G401 (cell line): ENCODE results near the gene DENND6A. TPM values are rescaled to one million over a fixed set of nuclear protein-coding genes. Genes with fewer than 3 reads are reported as not detected.
"Not testable (repeated sequence)": the region's sequence is repeated elsewhere in the genome, so short reads cannot be mapped to it uniquely, and the experiment has no call there.

ENCODE experiments used
- DNase-seq: peaks from one replicate; pipeline ENCODE4 v3.0.0-alpha.2; 2015; ENCODE audit warnings: low spot score
- in situ Hi-C: cut with HindIII; loops from 2 replicates; pipeline ENCODE4 v1.10.0; 2016; ENCODE audit warnings: low sequenced_read_pairs, mixed read lengths
- total RNA-seq: library from RNA; depleted of rRNA; stranded (reverse); fragments of >200 nt; shearing (Covaris generic); gene quantifications from 2 replicates; pipeline ENCODE4 v1.2.3, GENCODE V29; 2014; rRNA removed

Gene DENND6A, protein sequence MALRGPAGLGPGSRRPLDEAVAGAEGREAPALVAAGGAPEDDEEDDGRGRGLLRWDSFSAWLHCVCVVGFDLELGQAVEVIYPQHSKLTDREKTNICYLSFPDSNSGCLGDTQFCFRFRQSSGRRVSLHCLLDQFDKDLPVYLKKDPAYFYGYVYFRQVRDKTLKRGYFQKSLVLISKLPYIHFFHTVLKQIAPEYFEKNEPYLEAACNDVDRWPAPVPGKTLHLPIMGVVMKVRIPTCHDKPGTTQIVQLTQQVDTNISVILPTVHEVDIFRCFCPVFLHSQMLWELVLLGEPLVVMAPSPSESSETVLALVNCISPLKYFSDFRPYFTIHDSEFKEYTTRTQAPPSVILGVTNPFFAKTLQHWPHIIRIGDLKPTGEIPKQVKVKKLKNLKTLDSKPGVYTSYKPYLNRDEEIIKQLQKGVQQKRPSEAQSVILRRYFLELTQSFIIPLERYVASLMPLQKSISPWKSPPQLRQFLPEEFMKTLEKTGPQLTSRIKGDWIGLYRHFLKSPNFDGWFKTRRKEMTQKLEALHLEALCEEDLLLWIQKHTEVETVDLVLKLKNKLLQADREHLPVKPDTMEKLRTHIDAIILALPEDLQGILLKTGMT
- total RNA-seq, result 26.8 and 39.9 TPM in 2 replicates

DNA sequence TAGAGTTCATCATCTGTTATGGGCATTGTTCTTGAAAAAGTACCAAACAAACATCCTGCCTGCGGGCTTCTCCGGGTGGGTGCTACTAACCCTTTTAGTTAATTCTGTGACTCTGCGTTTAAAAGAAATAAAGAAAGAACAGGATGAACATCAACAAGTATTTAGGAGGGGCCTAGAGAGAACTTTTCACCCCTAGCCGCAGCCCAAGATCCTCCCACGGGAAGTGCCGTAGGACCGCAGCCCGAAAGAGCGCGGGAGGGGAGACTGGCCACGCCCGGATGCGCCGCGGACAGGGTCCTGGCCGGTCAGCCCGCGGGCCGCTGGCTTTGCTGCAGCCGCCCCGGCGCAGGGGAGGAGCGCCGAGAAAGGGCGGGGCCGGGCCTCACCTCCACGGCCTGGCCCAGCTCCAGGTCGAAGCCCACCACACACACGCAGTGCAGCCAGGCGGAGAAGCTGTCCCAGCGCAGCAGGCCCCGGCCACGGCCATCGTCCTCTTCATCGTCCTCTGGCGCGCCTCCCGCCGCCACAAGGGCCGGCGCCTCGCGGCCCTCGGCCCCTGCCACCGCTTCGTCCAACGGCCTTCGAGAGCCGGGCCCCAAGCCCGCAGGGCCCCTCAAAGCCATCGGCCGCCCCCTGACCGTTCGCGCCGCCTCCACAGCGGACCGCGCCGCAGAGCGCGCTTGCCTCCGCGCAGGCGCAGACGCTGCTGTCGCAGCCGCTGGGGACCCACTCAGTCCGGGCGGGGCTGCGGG is at the start of gene DENND6A:
TSS of gene DENND6A (minus strand) at position 682 of the 752 bp plus-strand sequence. CDS start at position 623, 59 bp downstream.
- DNase-seq, result peak; percentile 72
- in situ Hi-C loops, result no loop called here

DNA sequence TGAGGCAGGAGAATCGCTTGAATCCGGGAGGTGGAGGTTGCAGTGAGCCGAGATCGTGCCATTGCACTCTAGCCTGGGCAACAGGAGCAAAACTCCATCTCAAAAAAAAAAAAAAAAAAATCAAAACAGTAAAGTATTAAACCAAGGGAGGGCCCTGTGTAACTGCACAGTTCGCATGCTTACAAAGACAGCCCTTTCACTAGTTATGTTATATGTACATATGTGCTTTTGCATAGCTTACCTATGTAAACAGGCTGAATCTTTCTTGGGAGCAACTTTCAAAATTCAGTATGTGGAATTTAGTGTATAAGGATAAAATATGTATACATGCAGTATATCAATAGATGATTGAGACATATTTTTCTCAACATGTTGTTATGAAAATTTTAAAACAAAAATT is 47.1 kb upstream of the DENND6A start:
- DNase-seq, result no peak
- in situ Hi-C loops, result no loop called here

DNA sequence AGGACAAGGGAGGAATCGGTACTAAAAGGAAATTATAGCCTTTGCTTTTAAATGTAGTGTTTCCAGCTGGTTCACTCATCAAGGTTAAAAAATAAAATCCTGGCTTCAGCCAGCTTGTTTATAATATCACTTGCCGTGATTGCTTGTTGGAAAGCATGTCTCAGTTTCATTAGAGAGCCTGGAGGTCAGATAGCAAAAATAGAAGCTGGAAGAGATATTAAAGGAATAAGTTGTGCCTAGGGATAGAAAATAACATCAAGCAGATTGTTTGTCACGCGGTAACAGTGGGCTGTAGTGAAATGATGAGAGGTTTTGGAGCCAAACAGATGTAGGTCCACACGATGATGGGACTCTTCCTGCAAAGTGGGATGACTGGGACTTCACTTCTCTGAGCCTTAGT is 45.5 kb upstream of the DENND6A start:
- no peak for DNase-seq
- in situ Hi-C loops, result no loop called here

DNA sequence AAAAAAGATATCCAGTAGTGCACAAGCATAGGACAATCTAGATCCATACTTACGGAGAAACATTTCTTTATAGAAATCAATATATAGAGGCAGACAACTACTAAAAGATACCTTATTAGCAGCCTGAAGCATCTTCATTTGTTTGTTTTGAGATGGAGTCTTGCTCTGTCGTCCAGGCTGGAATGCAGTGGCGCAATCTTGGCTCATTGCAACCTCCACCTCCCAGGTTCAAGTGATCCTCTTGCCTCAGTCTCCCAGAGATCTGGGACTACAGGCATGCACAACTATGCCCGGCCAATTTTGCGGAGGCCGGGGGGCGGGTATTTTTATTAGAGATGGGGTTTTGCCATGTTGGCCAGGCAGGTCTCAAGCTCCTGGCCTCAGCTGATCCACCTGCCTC is 45.0 kb upstream of the DENND6A start:
- DNase-seq, result no peak
- in situ Hi-C loops, result no loop called here

DNA sequence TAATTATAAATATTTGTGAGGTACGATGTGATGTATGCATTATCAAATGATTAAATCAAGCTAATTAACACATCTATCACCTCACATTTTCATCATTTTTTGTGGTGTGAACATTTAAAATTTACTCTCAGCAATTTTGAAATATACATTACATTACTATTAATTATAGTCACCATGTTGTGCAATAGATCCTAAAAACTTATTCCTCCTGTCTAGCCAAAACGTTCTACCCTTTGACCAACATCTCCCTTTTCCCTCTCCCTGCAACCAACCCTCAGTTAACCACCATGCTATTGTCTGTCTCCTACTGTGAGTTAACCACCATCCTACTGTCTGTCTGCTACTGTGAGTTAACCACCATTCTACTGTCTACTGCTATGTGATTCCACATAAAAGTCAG is 42.5 kb upstream of the DENND6A start:
- no peak for DNase-seq
- in situ Hi-C loops, result no loop called here

DNA sequence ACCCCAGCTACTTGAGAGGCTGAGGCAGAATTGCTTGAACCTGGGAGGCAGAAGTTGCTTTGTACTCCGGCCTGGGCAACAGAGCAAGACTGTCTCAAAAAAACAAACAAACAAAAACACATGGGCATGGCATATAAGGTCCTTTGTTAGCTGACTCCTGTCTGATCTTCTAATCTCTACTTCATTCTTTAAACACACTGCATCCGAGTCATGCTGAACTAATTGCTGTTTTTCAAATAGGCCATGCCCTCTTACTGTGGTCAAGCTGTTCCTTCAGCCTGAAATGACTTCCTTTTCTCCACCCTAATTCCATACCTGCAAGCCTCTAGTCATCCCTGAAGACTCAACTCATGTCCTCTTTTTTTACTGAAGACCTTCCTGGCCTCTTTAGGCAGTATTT is 40.9 kb upstream of the DENND6A start:
- DNase-seq, result no peak
- in situ Hi-C loops, result no loop called here

DNA sequence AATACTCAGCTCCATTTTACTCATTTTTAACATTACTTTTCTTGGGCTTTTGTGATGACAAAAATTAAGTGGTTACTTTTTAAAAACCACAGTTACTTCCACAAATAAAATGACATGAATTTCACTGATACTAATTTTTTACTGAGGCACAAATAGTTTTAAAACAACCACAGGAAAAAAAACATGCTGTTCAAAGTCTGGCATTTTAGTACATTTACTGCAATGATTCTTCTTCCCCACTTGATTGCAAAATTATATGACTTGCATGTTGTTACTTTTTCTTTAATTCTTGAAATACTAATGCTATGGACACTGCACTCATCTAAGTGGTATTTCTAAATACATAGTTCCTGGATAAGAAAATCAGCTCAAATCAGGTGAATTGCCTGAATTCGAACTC is 38.4 kb upstream of the DENND6A start:
- DNase-seq, result no peak
- in situ Hi-C loops, result no loop called here

DNA sequence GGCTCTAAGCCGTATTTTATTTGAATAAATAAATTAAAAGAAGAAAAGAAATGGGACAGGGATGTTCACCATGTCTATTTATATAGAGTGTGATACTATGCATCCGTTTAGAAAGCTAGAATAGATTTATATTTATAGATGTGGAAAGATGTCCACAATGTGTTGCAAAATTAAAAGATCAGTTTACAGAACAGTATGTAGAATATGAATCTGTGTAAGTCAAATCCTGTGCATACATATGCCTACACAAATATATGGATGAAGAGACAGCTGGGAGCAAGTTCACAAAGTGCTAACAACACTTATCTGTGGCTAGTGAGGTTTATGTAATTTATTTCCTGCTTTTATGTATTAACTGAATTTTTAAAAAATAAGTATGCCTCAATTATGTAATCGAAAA is 37.8 kb upstream of the DENND6A start:
- DNase-seq, result no peak
- in situ Hi-C loops, result no loop called here

DNA sequence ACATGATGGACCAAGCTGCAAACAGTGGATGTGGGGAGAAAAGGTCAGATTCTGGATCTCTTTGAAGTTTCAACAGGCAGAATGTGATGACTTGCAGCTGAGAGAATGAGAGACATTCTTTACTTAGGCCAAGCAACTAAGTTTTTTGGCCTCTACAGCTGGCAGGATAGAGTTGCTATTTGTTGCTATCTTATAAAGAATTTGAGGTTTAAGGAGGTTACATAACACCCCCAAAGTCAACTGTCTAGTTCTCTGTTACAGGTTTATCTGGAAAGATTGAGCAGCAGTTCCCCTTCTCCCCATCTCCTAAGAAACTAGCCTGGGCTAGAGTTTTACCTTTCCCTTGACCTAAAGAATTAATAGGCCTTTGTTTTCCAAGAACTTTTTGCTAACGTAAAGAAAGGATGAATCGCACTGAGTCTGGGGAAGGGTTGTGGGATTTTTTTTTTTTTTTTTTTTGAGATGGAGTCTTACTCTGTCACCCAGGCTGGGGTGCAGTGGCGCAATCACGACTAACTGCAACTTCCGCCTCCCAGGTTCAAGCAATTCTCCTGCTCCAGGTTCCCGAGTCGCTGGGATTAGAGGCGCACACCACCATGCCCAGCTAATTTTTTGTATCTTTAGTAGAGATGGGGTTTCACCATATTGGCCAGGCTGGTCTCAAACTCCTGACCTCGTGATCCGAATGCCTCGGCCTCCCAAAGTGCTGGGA is 36.6 kb upstream of the DENND6A start:
- no peak for DNase-seq
- in situ Hi-C loops, result no loop called here

DNA sequence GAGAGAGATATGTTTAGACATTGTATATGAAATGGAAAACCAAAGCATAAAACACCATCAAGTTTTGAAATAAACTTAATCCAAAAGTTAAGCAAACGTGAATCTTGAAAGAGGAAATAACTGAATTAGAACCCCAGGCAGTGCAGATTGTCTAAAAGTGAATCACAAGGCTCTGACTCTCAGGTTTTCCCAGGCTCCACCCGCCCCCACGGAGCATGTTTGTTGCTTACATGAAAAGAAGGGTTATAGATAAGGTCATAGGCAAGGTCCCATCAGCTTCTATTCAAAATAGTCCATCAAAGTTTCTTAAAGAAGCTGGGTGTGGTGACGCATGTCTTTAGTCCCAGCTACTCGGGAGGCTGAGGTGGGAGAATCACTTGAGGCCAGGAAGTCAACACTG is 34.2 kb upstream of the DENND6A start:
- in situ Hi-C loops, result no loop called here
- no peak for DNase-seq

DNA sequence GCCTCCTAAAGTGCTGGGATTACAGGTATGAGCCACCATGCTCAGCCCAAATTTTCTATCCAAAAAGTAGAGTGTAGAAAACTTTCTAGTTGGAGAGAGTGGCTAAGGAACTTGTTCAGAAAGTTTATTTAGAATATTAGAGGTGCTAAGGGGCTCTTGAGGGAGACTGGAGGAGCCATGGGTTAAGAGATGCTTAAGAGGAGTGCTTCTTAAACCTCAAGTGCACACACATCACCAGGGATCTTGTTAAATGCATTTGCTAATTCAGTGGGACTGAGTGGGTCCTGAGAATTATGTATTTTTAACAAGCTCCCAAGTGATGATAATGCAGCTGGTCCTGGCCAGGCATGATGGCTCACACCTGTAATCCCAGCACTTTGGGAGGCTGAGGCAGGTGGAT is 33.5 kb upstream of the DENND6A start:
- in situ Hi-C loops, result no loop called here
- no peak for DNase-seq

DNA sequence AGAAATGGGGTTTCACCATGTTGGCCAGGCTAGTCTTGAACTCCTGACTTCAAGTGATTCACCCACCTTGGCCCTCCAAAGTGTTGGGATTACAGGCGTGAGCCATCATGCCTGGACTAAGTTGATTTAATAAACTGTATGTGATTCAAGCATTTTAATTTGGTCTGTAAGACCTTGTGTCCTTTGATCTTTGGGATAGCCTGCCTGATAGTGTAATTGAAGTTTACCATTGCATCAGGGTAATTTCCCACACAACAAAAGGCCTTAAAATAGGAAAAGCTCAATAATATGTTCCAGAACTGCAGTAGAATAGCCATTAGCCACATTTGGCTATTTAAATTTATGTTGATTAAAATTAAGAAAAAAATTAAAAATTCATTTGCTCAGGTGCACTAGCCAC is 25.2 kb upstream of the DENND6A start:
- no peak for DNase-seq
- in situ Hi-C loops, result no loop called here

DNA sequence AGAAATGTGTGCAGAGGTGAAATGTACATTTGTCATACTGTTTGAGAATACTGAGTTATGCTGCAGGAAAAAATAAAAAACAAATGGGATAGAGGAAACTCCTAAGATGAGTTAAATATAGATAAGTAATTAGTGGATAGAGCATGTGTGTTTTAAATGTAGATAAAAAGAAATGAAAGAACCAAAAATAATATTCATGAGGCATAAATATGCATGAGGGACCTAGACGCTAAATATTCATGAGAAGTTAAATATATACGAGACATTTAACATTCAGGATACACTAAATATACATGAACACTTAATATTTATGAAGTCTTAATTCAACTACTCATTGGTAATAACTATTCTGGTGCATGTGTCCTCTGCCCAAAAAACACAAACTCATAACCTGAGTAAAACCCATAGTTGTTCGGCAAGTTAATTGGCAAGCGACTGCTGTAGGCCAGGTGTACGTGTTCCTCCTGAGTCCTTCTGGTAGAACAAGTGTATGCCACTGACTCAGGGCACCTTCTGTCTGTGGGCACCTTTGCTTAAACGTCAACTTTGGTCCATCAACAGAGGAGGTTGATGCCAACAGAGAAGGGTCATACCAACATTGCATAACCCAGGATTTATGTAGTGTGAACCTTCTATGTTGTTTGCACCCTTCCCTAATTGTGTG is 24.5 kb upstream of the DENND6A start:
- DNase-seq, result no peak
- in situ Hi-C loops, result no loop called here

DNA sequence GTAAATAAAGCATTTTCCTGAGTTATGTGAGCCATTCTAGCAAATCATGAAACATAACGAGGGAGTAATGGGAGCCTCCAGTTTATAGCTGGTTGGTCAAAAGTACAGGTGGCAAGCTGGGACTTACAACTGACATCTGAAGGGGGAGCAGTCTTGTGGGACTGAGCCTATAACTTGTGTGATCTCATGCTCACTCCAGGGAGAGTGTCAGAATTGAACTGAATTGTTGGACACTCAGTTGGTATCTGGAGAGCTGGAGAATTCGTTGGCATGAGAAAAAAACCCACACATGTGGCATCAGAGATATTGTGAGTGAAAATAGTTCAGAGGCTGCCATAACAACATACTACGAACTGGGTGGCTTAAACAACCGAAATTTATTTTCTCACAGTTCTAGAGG is 22.8 kb upstream of the DENND6A start:
- in situ Hi-C loops, result no loop called here
- DNase-seq, result no peak

DNA sequence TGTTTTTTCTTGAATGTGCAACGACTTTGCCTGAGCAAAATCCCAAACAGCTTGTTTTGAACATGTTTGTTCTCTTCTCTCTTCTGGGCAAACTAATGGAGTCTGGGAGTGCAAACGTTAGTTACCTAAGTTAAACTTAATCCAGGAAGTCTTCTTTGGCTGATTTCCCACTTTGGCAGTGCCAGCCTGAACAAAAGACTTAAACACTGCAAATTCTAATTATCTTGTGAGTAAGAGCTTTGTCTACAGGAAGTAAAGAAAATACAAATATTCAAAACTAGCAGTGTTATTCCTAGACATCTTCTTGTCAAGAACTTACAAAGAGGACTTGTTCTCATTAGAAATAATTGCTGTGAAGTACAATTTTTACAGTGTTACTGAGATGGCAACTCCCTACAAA is 16.7 kb upstream of the DENND6A start:
- in situ Hi-C loops, result no loop called here
- DNase-seq, result no peak

DNA sequence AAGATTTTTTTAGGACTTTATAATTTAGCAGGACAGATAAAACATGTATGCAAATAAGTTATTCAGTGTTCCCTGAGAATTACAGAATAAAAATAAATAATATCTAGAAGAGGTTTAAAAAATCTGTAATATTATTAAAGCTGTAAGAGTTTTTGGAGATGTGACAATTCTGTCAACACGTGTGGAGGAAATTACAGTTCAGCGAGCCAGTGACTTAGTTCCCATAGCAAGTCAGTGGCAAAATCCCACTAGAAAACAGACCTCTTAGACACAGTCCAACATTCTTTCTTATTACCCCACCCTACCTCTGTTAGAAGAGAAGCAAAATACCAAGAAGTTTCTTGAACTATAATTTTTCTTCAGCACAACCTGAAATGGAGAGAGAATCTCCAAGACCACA is 16.2 kb upstream of the DENND6A start:
- in situ Hi-C loops, result no loop called here
- DNase-seq, result no peak

DNA sequence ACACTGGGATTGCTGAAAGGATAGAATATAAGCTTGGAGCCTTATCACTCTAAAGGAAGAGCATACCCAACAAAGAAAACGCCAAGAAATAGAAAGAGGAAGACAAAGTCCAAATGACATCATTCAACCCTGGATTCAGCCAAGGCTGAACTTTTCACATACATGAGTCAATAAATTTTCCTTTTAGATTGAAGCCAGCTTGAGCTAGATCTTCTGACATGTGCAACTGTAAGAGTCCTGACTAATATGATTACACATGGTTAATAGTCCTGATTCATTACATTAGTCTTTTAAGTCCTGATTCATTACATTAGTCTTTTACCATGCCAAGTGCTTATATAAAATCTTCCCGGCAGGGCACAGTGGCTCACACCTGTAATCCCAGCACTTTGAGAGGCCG is 13.6 kb upstream of the DENND6A start:
- in situ Hi-C loops, result no loop called here
- DNase-seq, result no peak

DNA sequence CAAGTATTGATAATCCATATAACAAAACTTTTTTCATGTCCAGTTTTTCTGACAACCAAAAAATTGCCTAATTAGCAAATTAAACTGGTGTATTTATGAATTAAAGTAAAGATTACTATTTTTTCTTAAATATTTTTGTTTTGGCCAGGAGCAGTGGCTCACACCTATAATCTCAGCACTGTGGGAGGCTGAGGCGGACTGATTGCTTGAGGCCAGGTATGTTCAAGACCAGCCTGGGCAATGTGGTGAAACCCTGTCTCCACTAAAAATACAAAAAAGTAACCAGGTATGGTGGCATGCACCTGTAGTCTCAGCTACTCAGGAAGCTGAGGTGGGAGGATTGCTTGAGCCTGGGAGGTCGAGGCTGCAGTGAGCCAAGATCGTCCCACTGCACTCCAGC is 12.5 kb upstream of the DENND6A start:
- in situ Hi-C loops, DNase-seq: not testable (repeated sequence)

DNA sequence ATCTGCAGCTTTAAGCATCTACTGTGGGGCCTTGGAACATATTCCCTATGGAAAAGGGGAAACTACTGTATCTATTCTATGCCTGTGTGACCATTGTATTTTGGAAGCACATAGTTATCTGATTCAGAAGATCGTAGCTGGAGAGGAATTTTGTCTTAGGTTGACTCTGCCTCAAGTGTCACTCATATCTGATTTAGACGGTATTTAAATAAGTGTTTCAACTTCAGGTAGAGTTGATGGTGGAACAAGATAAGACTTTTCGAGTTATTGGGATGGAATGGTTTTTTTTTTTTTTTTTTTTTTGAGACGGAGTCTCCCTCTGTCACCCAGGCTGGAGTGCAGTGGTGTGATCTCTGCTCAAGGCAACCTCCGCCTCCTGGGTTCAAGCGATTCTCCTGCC is 8.9 kb upstream of the DENND6A start:
- in situ Hi-C loops, result no loop called here
- no peak for DNase-seq
